Measurements from ENCODE around the gene ANKRD63.

ANKRD63 gene

GRCh38 chr15:40241269-40242212 is 41.3 kb downstream of the ANKRD63 start:
- FAIRE-seq = no peak

- no peak for FAIRE-seq
Observed at GRCh38 chr15:40240619-40241221, 42.1 kb downstream of the ANKRD63 start.

GRCh38 chr15:40239693-40240618 is 42.9 kb downstream of the ANKRD63 start:
- FAIRE-seq = no peak

GRCh38 chr15:40239404-40239692 is 43.5 kb downstream of the ANKRD63 start:
- FAIRE-seq = no peak

GRCh38 chr15:40238532-40239403 is 44.1 kb downstream of the ANKRD63 start, which contains the start of gene PAK6:
Gene PAK6, plus strand, starts transcription at chr15:40239063. Its CDS starts 25,723 bp downstream, at chr15:40264786.
- FAIRE-seq = no peak

- no peak for FAIRE-seq
Observed at GRCh38 chr15:40235201-40235885, 47.5 kb downstream of the ANKRD63 start.

- no peak for FAIRE-seq
Observed at GRCh38 chr15:40234783-40235182, 48.1 kb downstream of the ANKRD63 start.

- no peak for FAIRE-seq
Observed at GRCh38 chr15:40233727-40234577, 48.9 kb downstream of the ANKRD63 start.

GRCh38 chr15:40232625-40233070 is 50.2 kb downstream of the ANKRD63 start:
- FAIRE-seq = no peak
